ENCODE data around the gene NEDD4L.

Gene NEDD4L

DNA sequence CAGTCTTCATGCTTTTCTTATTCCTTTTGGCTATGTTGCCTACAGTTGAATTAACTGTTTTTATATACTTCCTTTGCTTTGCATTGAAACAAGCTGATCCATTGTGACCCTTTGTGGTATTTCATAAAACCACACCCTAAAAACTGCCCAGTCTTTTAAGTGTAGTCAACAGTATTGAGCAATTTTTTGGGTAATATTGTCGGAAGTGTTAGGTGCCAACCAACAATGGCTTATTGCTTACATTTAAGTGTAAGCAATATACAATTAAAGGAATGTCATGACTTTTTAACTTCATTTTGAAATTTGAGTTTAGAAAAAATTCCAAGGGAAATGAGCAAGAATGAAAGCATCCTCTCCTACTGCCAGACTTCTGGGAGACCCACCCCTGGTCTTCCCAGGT is 174.1 kb downstream of the NEDD4L start:
- no peak for DNase-seq

DNA sequence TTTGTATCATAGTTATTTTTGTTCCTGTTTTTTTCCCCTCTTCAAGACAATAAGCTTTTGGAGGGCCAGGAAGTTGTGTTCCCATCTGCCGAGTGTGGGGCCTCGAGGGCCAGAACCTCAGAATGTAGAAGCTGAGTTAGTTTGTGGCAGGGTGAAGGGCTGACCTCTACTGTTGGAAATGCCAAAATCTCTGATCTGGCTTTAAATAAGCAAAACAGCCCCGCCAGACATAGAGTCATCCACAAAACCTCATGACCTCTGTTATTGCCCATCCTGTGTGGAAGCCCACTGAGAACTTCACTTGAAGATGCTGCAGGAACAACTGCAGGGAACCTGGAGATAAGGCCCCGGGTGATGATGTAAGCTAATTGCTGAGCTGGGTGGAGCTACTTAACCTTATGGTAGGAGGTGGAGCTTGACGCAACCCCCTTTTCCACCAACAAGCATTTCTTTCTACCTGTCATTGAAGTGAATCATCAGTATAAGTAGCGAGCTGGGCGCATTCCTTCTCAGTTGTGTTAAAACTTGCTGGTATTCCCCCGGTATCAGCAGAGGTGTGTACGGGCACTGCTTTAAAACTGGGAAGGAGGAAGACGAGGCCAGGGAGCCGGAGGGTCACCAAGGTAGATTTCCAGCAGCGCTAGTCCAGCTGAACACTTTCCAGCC is 177.2 kb downstream of the NEDD4L start:
- DNase-seq: no peak

DNA sequence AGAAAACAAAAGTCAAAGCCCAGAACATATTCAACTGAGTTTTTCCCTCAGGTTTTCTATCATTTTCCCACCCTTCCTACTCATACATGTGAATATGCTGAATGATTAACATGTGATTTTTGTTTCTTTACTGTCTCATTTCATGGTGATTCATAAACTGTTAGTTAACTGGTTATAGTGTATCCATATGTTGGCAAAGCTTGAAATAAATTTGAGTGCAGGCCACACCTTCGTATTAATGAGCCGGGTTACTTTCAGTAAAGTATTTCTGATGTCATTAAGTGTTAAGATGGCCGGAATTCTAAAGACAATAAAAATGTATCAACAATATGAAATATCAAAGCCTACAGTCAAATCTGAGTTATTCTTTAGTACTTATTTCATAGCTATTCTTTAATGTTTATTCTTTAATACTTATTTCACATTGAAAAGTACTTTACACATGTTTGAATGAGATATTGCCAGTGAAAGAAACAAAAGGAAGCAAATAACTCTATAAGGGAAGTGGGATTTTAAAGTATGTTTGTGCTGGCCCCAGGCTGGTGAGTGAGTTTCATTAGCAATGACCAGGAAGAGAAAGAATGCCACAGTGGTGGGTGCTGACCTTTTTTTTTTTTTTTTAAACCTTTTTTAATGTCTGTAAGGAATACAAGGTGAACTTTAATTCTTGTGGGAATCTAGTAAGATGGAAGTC is 178.6 kb downstream of the NEDD4L start:
- DNase-seq: no peak

DNA sequence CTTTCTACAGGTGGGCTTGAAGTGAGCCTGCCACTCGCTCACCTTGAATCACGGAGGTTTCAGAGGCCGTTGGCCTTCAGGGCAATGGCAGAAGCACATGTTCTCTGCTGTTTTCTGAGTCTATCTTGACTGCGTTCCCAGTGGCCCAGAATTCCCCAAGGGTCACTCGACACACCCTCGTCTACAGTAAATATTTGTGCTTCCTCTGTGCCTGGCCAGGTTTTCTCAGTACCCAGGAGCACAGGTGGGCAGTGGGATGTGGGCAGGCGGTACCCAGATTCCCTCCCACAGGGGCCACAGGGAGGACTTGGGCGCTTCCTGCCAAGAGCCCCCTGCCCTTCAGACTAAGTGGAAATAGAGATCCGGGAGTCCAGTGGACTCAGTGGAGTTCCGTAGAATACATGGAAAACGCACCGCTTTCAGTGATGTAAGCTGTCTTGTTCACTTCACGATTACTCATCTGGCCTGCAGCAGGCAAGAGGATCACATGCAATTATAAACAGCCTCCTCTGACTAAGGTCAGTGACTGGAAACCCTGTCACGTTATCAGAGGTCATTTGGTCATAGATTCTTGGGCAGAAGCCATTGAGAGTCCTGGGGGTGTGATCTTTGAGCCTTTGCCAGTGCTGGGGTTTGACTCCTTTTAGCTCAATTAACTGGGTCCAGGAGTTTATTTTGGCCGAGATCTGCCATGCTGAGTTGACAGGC is 179.8 kb downstream of the NEDD4L start:
- no peak for DNase-seq

DNA sequence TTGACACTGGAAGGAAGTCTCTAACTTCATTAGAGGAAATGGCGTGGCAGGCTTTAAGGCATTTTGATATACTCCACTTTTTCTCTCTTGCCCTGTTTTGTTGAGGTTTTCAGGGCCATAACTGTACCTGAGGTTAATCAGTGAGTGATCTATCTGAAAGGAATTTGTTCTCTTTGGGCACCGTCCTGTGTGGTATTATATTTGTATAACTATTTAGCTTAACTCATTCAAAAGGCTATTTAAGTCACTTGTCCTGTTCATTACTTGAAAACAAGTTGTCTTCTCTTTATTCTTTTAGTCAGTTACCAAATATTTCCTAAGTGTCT is 180.4 kb downstream of the NEDD4L start:
- DNase-seq: no peak

DNA sequence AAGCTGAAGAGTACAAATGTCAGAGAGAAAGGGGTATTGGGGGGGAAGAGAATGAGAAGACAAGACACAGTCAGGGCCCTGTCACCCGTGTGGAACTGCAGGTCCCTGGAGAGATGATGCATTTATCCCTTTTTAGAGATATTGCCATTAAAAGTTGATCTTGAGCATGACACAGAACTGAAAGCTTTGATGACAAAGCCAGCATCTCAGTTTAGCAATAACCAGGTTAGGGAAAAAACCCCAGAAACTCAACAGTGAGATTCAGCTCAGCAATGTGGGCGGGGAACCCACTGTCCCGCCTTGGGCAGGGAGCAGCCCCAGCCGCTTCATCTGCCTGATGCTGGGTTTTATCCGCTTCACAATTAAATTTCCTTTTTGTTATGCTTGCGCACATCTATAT is 181.1 kb downstream of the NEDD4L start:
- no peak for DNase-seq

DNA sequence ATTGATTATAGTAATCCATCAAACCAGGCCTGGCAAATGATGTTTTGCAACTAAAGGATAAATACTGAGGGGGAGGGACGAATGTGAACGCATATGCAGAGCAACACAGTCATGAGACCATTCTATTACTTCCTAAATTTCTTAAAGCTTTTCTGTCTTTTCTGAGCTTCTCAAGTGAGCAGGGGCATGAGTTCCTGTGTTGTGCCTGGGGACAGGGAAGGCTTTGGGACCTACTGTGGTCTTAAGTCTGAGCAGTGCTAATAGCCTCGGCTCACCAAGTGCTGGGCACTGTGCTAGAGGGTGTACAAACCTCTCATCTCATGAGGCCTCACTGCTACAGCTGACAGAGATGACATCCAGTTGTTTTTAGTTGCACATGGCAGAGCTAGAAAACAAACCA is 182.4 kb downstream of the NEDD4L start:
- no peak for DNase-seq

DNA sequence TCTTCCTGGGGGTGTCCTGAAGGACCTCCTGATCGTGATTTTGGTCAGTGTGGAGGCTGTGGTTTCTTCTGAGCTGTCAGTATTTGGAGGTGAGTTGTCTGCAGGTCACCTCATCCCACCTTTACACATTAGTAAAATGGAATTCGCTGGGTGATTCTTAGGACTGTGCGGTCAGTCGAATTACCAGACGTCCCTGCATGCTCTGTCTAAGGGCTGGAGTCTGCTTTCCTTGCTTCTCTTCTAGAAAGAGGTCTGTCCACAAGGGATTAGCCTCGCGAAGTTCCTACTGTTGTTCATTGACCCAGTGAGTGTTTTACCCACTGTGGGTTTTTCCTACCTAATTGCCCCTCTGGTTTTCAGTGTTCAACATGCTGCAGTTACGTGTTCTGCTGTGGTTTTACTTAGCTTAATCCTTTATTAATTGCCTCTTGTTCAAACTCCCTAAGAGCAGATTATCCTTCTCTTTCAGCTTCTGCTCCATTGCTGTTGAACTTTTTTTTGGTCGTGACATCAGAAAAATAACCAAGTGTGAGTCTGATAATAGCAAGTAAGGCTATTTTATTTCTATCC is 183.4 kb downstream of the NEDD4L start:
- DNase-seq: no peak

DNA sequence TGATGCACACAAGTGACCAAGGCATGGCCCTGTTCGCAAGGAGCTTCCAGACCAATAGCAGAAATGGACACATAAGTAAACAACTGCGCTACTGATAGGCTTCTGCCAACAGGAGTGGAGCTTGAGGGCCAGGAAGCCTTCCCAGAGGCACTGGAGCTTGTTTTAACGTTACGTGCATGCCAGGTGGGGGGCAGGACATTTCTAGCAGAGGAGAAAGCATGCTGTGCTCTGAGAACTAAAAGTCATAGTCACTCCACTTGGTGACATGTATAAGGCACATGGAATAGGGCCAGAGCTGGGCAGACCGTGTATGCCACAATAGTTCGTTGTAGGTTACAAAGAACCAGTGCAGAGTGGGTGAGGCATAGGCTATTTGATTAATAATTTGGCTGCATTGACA is 184.2 kb downstream of the NEDD4L start:
- no peak for DNase-seq

DNA sequence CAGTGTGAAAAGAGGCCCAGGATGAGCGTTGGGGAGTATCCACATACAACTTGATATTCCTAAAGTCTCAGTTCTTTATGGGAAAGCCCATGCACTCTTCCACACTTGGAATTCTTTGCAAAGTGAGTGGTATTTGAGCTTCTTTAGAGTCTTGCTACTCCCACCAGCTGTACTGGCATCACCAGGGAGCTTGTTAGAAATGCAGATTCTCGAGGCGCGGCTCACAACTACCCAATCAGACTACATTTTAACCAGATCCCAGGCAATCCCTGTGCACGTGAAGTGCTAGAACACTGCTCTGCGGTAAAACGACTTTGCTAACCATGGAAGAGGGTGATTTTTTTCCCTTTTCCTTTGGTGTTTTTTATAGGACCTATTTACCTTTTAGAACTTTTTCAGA is 184.7 kb downstream of the NEDD4L start:
- no peak for DNase-seq

DNA sequence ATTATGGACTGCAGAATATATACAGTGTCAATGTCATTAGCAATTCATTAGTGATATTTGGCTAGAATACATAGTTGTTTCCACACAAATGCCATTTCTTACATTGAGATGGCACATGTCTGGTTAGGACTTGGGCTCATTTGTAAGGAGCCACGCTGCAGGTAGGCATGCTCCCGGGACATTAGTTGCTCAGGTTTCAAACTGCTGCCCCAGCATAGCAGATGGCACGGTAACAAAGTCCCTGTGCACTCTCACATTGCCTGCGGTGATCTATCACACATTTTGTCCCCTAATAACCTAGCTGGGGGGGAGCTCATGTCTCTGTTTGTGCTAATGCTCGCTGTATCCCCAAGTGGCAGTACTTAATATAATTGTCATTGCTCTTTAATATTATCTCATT is 185.1 kb downstream of the NEDD4L start:
- DNase-seq: no peak

DNA sequence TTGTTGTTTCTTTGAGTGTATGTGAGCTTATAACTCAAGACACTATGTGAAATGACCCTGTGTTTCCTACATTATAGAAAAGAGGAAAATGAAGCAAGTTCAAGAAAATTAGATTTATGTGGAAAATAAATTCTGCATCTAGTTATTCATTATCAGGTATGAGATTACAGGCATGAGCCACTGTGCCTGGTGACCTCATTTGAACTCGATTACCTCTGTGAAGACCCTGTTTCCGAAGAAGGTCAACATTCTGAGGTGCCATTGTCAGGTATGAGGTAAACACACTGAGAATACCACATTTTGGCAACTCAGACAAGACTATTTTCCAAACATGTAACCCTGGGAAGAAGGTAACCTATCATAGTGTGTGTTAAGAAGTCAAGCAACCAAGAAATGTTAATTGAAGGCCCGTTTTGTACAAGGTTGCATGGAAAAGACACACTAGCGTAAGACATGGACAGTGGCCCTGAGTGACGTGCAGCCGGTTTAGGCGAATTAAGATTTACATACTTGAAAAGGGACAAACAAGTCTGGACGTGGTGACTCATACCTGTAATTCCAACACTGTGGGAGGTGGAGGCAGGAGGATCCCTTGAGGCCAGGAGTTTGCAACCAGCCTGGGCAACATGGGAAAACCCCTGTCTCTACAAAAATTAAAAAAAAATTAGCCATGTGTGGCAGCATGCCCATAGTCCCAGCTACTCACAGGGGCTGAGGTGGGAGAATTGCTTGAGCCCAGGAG is 186.6 kb downstream of the NEDD4L start:
- DNase-seq: no peak

DNA sequence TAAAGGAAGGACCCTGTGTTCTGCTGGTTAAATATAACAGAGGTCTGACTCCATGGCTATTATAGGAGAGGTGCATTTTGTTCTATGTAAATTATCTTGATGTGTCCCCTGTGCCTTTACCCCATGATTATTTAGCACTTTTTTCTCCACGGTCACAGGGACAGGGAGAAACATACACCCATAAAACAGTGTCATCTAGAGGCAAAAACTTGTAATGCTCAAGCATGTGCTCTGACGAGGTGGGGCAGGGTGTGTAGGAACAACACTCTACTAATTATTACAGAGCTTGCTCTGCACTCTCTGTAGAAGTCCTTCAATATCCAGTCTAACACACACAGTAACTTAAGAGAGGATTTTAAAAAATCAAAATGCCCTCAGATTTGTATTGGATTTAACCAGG is 187.9 kb downstream of the NEDD4L start:
- no peak for DNase-seq

DNA sequence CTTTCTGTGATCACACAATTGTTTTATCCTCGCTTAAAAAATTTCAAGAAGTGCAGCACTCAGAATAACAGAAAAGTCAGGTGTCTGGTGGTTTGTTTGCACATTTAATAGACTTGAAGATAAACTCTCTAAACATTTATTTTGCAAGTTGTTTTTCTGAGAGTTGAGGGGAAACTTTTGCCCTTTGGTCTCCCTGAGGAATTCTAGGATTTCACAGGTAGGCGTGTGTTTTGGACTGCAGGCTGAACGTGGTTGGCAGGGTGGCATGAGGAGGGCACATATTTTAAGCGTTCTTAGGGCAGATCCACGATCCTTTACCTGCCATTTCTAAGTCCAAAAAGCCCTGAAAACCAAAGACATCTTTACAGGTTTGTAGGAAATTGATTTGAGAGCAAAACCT is 188.6 kb downstream of the NEDD4L start:
- DNase-seq: no peak

DNA sequence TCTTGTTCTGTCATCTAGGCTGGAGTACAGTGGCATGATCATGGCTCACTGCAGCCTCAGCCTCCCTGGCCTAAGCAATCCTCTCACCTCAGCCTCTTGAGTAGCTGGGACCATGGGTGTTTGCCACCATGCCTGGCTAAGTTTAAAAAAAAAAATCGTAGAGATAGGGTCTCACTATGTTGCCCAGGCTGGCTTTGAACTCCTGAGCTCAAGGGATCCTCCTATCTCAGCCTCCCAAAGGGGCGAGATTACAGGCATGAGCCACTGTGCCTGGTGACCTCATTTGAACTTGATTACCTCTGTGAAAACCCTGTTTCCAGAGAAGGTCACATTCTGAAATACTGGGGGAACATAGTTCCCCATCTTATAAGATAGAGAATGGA is 190.3 kb downstream of the NEDD4L start:
- DNase-seq: no peak

DNA sequence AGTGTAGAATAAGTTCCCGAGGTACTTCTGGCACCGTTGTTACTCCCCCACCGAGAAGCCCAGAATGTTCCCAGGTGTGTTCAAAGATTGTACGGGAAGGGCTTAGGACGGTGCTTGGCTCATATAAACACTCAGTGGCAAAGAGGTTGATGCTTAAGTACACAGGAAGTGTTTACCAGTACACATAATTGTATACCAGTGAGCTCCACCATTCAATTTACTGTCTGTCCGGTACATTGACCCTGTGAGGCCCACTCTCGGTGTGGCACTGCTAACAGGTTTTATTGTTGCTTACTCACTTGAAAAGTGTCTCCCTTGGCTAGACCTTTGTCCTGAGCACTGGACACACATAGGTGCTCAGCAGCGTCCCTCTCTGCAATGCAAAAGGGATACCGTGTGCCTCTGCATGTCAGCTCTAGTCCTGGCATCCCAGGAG is 191.0 kb downstream of the NEDD4L start:
- no peak for DNase-seq

DNA sequence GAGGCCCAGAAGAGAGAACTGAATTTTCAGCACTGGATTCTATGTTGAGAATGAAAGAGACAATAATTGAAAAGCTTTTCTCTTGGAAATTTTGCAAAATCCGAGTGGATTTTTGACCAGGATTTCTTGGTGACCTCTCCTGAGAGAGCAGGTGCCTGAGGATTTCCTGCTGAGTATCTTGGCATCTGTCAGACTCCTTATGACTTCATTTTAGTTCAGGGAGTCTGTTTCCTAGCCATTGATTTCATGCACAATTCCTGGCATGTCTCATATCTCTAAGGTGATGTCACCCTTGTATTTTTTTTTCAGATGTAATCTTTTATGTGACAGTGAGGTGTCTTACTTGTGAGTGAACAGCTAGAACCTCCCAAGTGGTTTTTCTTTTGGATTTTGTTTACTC is 195.9 kb downstream of the NEDD4L start:
- no peak for DNase-seq

DNA sequence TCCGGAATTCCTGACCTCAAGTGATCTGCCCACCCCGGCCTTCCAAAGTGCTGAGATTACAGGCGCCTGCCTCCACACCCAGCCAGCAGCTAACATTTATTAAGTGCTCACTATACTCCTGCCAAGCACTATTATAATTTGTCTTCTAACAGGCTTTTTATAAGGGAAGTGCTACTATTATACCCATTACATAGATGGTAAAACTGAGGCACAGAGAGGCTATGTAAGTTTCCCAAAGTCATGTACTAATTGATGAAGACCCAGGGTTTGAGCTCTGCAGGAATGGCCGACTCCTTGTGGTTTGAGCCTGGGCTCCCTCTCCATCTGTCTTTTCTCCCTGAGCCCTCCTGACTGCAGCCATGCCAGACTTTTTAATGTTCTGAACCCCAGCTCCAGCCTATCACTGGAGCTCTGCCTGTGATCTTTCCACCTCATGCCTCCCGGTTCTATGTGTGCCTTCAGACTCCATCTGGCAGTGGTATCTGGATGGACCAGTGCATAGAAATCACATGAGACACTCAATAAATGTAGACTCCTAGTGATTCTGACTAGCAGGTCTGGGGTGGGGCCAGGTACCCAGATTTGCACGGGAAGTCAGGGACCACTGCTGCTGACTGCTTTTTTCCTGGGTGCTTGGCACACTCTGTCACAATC is 197.1 kb downstream of the NEDD4L start:
- no peak for DNase-seq

DNA sequence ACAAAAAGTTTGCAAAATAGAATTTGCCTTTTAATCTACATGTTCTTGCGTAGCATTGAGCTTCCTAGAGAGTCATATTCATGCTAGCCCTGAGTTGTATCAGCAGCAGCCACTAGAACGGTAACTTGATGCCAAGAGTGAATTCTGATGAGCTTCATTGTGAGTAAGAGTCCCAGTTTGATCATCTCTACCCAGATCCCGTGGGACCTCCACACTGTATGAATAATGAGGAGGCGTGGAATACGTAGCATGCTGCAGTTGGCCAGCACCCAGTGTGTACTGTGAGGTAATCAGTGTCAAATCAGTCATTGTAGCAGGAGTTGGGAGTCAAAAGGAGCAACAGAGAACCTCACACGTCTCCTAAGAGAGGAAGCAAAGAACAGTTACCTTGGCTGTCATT is 197.9 kb downstream of the NEDD4L start:
- no peak for DNase-seq

DNA sequence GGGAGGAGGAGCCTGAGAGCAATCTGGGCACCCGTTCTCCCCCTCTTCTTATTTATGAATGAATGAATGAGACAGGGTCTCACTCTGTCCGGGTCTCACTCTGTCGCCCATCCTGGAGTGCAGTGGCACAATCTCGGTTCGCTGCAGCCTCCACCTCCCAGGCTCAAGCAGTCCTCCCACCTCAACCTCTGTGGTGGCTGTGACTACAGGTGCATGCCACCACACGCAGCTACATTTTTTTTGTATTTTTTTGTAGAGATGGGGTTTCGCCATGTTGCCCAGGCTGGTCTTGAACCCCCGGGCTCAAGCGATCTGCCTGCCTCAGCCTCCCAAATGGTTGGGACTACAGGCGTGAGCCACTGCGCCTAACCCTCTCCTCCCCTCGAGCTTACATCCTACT is 198.4 kb downstream of the NEDD4L start:
- DNase-seq: no peak

DNA sequence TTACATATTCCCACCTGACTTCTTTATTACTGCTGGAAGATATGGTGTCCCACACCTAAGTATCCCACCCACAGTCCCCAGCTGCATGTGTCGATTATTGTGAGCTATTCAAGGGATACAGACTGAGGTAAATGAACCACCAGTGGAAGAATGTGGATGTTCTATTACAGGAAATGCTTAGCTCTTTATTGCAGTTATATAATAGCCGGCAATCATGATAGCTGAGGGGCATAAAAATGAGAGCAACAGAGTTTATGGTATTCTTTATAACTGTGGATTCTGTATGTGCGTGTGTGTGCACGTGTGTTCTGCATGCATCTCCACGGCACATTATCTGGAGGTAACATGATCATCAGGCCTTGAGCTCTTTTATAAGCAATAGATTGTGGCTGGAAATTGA is 198.9 kb downstream of the NEDD4L start:
- no peak for DNase-seq

DNA sequence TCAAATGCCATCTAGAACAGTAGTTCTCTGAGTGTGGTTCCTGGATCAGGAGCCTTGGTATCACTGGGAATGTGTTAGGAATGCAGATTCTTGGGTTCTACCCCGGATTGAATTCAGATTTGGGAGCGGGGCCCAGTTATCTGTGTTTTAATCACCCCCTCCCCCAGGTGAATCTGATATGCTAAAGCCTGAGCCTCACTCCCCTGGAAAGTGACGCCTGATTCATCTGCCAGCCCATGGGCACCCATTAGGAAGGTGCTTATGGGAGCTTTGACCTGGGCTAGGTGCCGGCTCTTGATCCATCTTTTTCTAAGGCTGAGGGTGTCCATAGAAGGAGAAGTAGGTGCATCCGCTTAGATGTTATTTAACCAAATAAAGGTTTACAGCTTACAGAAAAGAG is 199.4 kb downstream of the NEDD4L start:
- DNase-seq: no peak

DNA sequence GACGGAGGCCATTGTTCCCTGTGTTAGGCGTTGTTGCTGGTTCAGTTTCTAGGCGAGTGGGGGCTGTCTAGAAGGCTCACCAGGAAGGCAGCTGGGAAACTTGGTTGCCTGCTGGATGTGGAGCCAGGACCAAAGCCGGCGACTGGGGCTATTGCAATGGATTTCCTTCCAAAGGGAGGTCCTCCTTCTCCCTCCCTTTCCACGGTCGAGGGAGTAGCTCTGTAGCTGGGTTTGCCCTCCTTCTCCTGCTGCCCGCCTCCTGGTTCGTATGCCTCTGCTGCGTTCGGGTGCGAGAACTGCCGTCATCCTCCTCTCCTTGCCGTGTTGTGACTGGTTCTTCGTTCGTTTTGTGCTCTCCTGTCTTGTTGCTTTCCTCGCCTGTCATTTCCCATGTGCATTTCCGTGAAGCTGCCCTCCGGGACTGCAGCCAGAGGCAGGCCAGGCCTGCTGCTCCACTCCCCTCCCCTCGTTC is 203.4 kb downstream of the NEDD4L start:
- no peak for DNase-seq
